Fibroblast of the conjunctiva (primary cell): ENCODE results near the gene ADPRS.

ENCODE experiments used
- DNase-seq: peaks from one replicate; pipeline ENCODE4 v3.0.0-alpha.2; 2010; ENCODE audit warnings: low read depth

ADPRS gene

DNA sequence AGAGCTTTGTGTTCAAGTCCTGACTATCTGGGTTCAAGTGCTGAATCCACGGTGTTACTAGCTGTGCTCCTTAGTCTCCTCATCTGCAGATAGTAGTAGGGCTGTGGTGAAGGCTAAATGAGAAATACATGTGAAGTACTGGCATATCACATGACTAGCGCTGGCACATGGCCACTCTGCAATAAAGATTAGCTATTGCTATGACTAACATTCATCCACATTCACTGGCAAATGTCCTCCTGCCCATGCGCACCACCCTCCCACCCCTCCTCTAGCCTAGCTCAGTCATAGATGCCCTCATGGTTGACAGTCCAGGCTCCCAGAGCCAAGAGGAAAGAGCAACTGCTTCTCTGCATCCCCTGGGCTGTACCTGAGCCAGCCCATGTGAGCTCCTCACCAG is 44.8 kb downstream of the ADPRS start:
- peak; percentile 93 for DNase-seq

DNA sequence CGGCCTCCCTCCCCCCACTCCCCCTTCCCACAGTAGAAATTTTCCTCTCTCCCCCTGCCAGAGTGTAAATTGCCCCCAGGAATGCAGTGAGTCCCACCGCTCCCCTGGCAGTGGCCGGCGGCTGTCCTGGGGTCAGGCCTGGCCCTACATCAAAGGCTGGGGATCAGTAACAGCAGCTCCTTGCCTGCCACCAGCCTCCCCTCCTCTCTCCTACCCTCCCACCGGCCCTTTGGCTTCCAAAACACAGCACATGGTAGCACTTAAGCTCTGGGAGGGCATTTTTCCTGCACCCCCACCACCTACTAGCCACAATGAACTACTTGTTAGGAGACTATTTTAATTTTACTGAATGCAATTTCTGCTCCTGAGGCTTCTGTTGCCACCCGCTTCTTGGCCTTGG is 45.3 kb downstream of the ADPRS start:
- DNase-seq = no peak

DNA sequence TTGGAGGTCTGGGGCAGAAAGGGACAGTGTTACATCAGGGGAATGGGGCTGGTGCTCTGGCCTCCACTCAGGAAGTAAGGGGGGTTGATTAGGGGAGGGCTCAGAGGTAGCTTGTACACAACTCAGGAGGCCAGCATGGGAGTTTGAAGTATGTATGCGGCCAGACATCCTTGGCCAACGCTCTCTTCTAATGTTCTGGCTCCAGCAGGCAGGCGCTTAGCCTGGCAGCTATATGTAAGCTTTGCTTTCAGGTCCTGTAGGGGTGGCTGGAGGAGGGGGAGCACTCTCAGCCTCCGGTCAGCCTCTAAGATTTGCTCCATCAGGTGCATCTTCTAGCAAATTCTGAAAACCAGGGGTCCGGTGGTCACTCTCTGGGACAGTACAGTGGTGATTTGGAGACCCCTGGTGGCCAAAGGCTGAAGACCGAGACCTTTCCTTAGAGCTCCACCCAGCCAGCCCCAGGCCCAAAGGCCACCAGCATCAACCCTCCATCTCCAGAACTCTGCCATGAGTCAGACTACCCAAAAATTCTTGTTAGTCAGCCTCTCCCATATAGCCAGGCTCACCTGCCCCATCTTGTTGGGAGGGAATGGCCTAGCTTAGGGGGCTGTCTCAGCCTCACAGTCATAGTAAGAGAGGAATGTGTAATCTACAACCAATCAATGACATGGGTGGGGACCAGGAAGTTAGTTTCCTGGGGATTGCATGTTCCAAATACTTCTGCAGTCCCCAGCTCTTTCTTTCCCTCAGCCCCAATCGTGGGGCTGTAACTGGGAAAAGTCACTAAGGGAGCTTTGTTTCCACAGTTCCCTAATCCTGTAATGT is 46.0 kb downstream of the ADPRS start:
- peak; percentile 47 for DNase-seq

DNA sequence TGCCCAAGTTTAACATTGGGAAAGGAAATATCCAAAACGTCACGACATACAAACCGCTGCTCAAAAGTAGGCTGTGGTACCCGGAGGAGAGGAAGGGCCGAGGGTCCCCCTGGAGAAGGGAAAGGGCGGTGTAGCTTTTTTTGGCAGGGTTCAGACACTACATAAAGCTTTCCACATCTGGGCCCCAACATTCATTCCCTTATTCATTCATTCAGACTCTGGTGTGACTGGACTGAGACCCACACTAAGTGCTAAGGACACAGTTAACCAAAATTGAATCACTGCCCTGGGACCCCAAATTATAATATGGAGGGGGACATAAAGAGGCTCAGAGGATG is 46.6 kb downstream of the ADPRS start:
- DNase-seq = no peak

DNA sequence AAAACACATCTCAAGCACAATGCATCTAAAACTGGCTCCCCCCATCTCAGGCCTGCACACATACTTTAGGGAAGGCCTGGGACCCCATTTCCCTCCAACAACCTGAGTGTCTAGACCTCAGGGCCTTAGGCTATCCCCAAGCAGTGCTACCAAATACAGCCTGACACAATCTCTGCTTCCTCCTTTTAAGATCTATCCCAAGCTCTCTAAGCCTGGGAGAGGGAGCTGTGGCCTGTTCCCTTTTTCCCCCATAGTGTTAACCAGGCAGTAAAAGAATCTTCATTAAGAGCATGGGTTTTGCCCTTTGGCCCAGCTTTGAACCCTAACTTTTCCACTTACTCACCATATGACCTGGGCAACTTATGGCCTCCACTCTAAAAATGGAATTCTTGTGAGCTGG is 47.1 kb downstream of the ADPRS start:
- no peak for DNase-seq

DNA sequence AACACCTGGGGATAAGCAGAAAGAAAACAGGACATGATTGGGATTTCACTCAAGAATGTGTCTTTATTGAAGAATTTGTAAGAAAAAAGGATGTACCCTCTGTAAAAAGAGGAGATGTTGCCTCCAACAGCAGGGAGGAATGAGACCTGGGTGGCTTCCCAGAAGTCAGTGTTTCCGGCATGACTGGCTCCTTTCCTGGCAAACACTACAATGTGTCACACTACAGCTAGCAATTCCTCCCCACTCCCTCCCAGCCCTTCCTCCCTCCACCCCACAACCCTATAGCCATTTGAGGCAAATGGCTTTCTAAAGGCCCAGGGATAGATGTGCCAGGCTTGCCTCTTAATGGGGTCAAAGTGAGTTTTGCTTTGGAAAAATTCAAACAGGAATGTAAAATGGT is 47.8 kb downstream of the ADPRS start:
- peak; percentile 62 for DNase-seq

DNA sequence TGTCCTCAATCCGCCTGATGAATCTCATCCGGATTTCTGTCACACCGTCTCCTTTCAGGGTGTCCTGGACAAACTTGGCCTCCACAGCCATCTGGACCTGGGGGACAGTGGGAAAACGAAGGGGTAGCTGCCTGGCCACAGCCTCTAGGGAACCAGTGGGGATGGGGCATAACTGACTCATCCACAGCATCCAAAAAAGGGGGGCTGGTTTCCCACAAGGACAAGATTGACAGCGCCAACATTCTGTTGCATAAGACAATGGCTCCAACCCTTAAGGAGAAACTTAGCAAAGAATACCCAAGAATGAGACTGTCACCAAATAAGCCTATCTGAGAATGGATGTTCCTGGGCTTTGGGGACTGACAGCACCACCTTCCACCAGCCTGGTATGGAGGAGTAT is 48.5 kb downstream of the ADPRS start:
- no peak for DNase-seq

DNA sequence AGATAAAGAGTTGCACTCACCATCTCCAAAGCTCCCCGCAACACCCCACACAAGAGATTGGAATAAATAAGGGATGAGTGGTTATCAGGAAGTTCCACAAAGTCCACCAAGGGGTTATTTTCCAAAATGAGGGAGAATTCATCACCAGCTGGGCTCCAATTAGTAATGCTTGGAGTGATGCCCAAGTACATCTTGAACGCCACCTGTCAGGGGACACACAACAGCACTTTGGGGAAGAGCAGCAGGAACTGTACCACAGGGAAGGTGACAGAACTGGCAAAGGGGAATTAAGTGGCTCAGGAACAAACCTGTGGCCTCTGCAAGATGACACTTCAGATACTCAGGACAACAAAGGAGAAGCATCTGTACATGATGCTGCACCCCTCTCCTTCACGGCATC is 49.1 kb downstream of the ADPRS start:
- no peak for DNase-seq

DNA sequence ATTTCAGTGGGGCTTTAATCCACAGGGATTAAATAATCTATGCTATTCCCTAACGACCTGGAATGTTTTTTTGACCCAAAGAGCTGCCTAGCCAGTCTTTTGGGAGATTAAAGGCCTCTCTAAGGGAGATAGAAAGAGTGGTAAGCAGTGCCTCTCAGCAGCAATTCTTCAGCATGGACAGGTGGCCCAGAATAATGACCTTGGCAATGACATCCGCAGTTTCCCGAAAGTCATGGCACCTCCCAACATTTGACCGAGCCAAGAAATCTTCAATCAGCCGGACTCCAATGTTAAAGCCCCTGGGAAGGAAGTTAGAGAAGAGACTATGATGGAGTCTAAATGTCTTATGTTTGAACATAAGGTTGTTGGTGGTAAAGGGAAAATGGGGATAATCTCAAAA is 50.8 kb downstream of the ADPRS start:
- DNase-seq = no peak

DNA sequence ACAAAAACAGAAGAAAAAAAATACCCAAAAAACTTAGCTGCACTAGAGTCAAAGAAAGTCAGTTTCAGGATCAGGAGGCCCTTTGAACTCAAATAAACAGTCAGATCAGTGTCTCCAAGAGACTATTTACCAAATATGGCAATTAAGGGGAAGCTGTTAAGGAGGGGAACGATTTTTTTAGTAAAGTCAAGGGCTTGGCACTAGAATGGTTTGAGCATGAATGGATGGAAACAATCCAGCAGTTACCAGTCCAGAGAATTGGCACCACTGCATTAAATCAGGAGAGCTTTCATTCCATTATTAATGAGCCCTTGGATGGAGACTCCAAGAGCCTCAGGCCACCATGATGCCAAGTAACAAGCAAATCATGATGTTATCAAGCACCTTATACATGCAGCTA is 53.4 kb downstream of the ADPRS start:
- no peak for DNase-seq

DNA sequence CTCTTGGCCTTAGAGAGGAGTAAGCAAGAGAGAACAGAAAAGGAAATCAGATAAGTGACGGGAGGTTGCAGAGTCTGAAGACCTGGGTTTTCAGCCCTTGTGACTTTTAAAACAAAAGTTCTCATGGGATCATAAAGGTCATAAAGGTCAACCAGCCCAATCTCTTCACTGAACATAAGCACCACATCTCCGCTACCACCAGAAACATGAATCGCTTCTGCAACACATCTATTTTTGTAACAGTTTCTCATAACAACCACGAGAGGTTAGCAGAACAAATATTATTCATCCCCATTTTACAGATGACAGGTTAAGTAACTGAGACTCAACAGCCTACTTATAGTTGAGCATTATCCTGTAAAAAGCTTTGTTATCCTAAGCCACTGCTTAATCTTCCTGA is 54.7 kb downstream of the ADPRS start:
- no peak for DNase-seq
